Kidney (tissue), 14 donors: ENCODE results near the gene TMEM154. TPM values are rescaled to one million over a fixed set of nuclear protein-coding genes. Genes with fewer than 3 reads are reported as not detected.

Source experiments
- DNase-seq, 5 donors: peaks; one replicate each; pipeline ENCODE4 v3.0.0-alpha.2; 2013 to 2020
- FAIRE-seq: peaks from 2 replicates; lab custom pipeline; 2012; peaks lifted over from hg19 to GRCh38; lab: Jason Lieb, UNC
- H3K27ac ChIP-seq, 2 donors: one replicate each; pipeline ENCODE4 v1.7.0; 2013; ENCODE audit warnings: low read depth in 2 of 2, low read length in 2 of 2, inconsistent platforms in 1 of 2
- H3K27me3 ChIP-seq: one replicate; pipeline ENCODE4 v1.7.1; 2013; ENCODE audit warnings: low read length, inconsistent platforms; ENCODE audit not compliant: control insufficient read depth, insufficient read depth
- H3K36me3 ChIP-seq, 3 donors: one replicate each; pipeline versions ENCODE4 v1.7.0 to v1.7.1; 2013; ENCODE audit warnings: low read length in 3 of 3, control low read depth in 1 of 3, inconsistent platforms in 1 of 3; ENCODE audit not compliant: insufficient read depth in 3 of 3, control insufficient read depth in 2 of 3
- H3K4me1 ChIP-seq, 3 donors: one replicate each; pipeline versions ENCODE4 v1.7.0 to v1.7.1; 2013; ENCODE audit warnings: low read length in 3 of 3, inconsistent platforms in 1 of 3, low read depth in 1 of 3; ENCODE audit not compliant: control insufficient read depth in 2 of 3, insufficient read depth in 2 of 3
- H3K4me3 ChIP-seq, 3 donors: one replicate each; pipeline versions ENCODE4 v1.7.0 to v1.8.1; 2013; ENCODE audit warnings: low read length in 3 of 3, control low read depth in 1 of 3, inconsistent platforms in 1 of 3
- H3K9ac ChIP-seq, 3 donors: one replicate each; pipeline versions ENCODE4 v1.7.0 to v1.7.1; 2013; ENCODE audit warnings: low read length in 3 of 3, control low read depth in 1 of 3, inconsistent platforms in 1 of 3
- H3K9me3 ChIP-seq, 3 donors: one replicate each; pipeline versions ENCODE4 v1.7.0 to v1.7.1; 2013; ENCODE audit warnings: low read length in 3 of 3, control low read depth in 1 of 3, inconsistent platforms in 1 of 3; ENCODE audit not compliant: control insufficient read depth in 2 of 3, insufficient read depth in 1 of 3
- intact Hi-C: fragments of 100-400 bp; cut with DNase I; formaldehyde crosslinking; loops from one replicate; pipeline ENCODE4 v1.11.1; 2022
- polyA plus RNA-seq: library from polyadenylated mRNA; stranded (reverse); fragments of 350-450 nt; fragmentation: Illumina TruSeq; extraction: RNeasy Lipid Tissue Mini Kit (QIAGEN cat#74804); gene quantifications from one replicate; pipeline ENCODE4 v1.2.3, GENCODE V29; 2014; ENCODE audit warnings: low read depth, low replicate concordance; ENCODE audit not compliant: insufficient read depth
- total RNA-seq: library from RNA; stranded (reverse); fragmentation: NEBNext Ultra II Directional; extraction: Animal tissue kit (Norgen Biotek cat#: 25700); gene quantifications from one replicate; pipeline ENCODE4 v1.2.1, GENCODE V29; 2021
- TF ChIP-seq, protein P1 (sequence below): IDR thresholded peaks from 3 replicates; pipeline ENCODE4 v1.5.1; 2012; ENCODE audit warnings: mild to moderate bottlenecking, moderate library complexity, borderline replicate concordance; ENCODE audit not compliant: insufficient read depth; ENCODE audit errors: extremely low read depth
- donor health status: control.
- donor health status: control.
- donor health status: control.
- donor health status: control.
- donor health status: control.
- donor health status: DM: yes; HTN: yes; CAD: no.
- donor health status: Normal renal cell carcinoma (clear cell type).

TMEM154 gene
- total and polyA plus RNA-seq, 2 donors from 2014 or later = 0.09 to 11.0 TPM

- H3K27ac ChIP-seq = no peak overlapping the region
- no peaks in the 10 kb centered on the region for H3K4me1 ChIP-seq
- intact Hi-C loops = no loop called here
- TF ChIP-seq, protein P1, sequence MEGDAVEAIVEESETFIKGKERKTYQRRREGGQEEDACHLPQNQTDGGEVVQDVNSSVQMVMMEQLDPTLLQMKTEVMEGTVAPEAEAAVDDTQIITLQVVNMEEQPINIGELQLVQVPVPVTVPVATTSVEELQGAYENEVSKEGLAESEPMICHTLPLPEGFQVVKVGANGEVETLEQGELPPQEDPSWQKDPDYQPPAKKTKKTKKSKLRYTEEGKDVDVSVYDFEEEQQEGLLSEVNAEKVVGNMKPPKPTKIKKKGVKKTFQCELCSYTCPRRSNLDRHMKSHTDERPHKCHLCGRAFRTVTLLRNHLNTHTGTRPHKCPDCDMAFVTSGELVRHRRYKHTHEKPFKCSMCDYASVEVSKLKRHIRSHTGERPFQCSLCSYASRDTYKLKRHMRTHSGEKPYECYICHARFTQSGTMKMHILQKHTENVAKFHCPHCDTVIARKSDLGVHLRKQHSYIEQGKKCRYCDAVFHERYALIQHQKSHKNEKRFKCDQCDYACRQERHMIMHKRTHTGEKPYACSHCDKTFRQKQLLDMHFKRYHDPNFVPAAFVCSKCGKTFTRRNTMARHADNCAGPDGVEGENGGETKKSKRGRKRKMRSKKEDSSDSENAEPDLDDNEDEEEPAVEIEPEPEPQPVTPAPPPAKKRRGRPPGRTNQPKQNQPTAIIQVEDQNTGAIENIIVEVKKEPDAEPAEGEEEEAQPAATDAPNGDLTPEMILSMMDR = no peak
- H3K9me3 ChIP-seq = no peaks in the 10 kb centered on the region
- DNase-seq (no peak), FAIRE-seq (no peak)
- no peaks in the 10 kb centered on the region for H3K27me3 ChIP-seq
- H3K36me3 ChIP-seq = no peaks in the 10 kb centered on the region
- H3K9ac ChIP-seq = no peak overlapping the region
- H3K4me3 ChIP-seq = no peak overlapping the region
Observed at GRCh38 chr4:152719801-152720556, 40.2 kb upstream of the TMEM154 start.

DNA sequence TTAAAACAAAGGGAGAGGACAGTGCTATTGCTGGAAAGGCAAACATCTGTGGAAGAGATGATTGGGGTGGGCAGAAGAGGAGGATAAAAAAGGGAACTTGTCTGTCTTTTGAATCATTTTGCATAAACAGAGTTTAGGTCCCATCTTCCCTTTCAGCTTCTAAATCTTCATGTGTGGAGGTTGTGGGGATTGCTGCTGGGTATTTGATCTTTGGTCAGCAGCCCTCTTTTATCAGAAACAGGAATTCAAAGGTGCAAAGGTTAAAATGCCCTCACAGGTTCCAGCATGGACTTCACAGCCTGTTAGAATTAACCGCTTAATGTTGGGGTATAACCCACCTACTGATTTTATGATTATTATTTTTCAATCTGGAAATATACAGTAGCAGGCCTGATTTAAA, 39.5 kb upstream of the TMEM154 start:
- TF ChIP-seq, protein P1 = no peak
- intact Hi-C loops = no loop called here
- no peak for DNase-seq
- H3K4me1 ChIP-seq = no peaks in the 10 kb centered on the region
- H3K9me3 ChIP-seq = no peaks in the 10 kb centered on the region
- no peak for FAIRE-seq
- no peak overlapping the region for H3K27ac ChIP-seq
- H3K4me3 ChIP-seq = no peak overlapping the region
- no peak overlapping the region for H3K9ac ChIP-seq
- no peaks in the 10 kb centered on the region for H3K27me3 ChIP-seq
- H3K36me3 ChIP-seq = no peaks in the 10 kb centered on the region

- no peaks in the 10 kb centered on the region for H3K9me3 ChIP-seq
- TF ChIP-seq, protein P1 = no peak
- H3K27ac ChIP-seq = no peak overlapping the region
- no peak overlapping the region for H3K4me3 ChIP-seq
- intact Hi-C loops = no loop called here
- H3K9ac ChIP-seq = no peak overlapping the region
- FAIRE-seq = no peak
- no peaks in the 10 kb centered on the region for H3K27me3 ChIP-seq
- DNase-seq = no peak
- H3K4me1 ChIP-seq = no peaks in the 10 kb centered on the region
- H3K36me3 ChIP-seq = no peaks in the 10 kb centered on the region
Observed at GRCh38 chr4:152715076-152715475, 35.3 kb upstream of the TMEM154 start.
